KMS-11 (cell line): ENCODE results near the gene TRIM3.

Source experiments
- H2AFZ ChIP-seq: fragments of 200-600 bp; sonication (generic); 2 replicates; pipeline ENCODE4 v1.6.1; 2016; ENCODE audit warnings: antibody characterized with exemption, mixed run types, low read depth
- H3K27ac ChIP-seq: fragments of 200-600 bp; sonication (generic); 2 replicates; pipeline ENCODE4 v1.6.1; 2016; ENCODE audit warnings: mild to moderate bottlenecking, mixed run types
- H3K27me3 ChIP-seq: fragments of 200-600 bp; sonication (generic); 2 replicates; pipeline ENCODE4 v1.6.1; 2017; ENCODE audit warnings: mild to moderate bottlenecking, low read depth, mixed run types, moderate library complexity; ENCODE audit not compliant: insufficient read depth
- H3K36me3 ChIP-seq: fragments of 200-600 bp; sonication (generic); 2 replicates; pipeline ENCODE4 v1.6.1; 2017; ENCODE audit warnings: mild to moderate bottlenecking, mixed run types; ENCODE audit not compliant: insufficient read depth
- H3K4me1 ChIP-seq: fragments of 200-600 bp; sonication (generic); 2 replicates; pipeline ENCODE4 v1.6.1; 2016; ENCODE audit warnings: mild to moderate bottlenecking, low read depth, mixed run types; ENCODE audit not compliant: poor library complexity, severe bottlenecking
- H3K4me2 ChIP-seq: fragments of 200-600 bp; sonication (generic); 2 replicates; pipeline ENCODE4 v1.7.0; 2016; ENCODE audit warnings: mild to moderate bottlenecking, mixed run types
- H3K4me3 ChIP-seq: fragments of 200-600 bp; sonication (generic); IDR thresholded peaks from 2 replicates; pipeline ENCODE4 v1.6.1; 2017; ENCODE audit warnings: low read depth, low read length, mixed read lengths; ENCODE audit not compliant: insufficient read depth
- H3K79me2 ChIP-seq: fragments of 200-600 bp; sonication (generic); 2 replicates; pipeline ENCODE4 v1.6.1; 2016; ENCODE audit warnings: low read depth, mixed run types; ENCODE audit not compliant: insufficient read depth
- H3K9ac ChIP-seq: fragments of 200-600 bp; sonication (generic); 2 replicates; pipeline ENCODE4 v1.6.1; 2016; ENCODE audit warnings: mild to moderate bottlenecking, mixed run types
- H4K20me1 ChIP-seq: fragments of 200-600 bp; sonication (generic); 2 replicates; pipeline ENCODE4 v1.6.1; 2016; ENCODE audit warnings: mild to moderate bottlenecking, mixed run types; ENCODE audit not compliant: insufficient read depth
- TF ChIP-seq, protein P1 (sequence below): fragments of 200-600 bp; sonication (generic); conservative IDR thresholded peaks from 2 replicates; pipeline ENCODE4 v1.6.1; 2017; ENCODE audit warnings: low read depth, mild to moderate bottlenecking, antibody characterized with exemption, low read length, moderate library complexity, mixed read lengths

The TRIM3 gene

DNA sequence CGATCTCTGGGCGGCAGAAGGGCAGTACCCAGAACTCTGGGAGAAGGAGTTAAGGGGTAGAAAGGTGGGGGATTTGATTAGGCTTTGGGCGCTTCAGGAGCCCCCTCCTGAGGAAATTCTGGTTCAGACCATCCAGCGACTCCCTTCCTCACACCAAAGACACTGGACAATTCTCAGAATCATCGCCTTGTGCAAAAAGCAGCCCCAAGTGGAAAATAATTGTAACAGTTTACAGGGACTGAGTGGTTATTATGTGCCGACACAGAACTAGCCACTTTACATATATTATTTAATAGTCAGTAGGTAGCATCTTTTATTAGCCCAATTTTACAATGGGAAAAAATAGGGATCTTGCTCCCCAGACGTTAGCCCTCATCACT is 662 bp upstream of the TRIM3 start:
- no peaks in the 10 kb centered on the region for H3K79me2 ChIP-seq

DNA sequence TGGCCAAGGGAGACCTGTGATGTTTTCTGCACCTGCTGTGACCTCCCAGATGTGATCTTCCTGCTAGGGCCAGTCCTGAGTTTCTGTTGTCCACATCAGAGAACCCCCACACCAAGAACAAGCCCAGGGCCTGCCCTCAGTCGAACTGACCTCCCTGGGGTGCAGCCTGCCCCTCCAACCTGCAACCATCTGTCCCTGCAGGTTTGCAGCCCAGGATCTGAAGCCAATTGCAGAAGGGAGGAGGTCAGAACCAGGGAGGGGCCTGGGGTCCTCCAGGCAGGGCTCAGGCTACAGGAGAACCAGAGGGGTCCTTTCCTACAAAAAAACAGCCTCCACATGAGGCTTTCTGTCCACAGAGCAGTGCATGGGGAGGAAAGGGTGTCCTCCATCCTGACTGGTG is 807 bp downstream of the TRIM3 start:
- no peaks in the 10 kb centered on the region for H3K36me3 ChIP-seq
- H3K27ac ChIP-seq: no peak overlapping the region
- TF ChIP-seq, protein P1, sequence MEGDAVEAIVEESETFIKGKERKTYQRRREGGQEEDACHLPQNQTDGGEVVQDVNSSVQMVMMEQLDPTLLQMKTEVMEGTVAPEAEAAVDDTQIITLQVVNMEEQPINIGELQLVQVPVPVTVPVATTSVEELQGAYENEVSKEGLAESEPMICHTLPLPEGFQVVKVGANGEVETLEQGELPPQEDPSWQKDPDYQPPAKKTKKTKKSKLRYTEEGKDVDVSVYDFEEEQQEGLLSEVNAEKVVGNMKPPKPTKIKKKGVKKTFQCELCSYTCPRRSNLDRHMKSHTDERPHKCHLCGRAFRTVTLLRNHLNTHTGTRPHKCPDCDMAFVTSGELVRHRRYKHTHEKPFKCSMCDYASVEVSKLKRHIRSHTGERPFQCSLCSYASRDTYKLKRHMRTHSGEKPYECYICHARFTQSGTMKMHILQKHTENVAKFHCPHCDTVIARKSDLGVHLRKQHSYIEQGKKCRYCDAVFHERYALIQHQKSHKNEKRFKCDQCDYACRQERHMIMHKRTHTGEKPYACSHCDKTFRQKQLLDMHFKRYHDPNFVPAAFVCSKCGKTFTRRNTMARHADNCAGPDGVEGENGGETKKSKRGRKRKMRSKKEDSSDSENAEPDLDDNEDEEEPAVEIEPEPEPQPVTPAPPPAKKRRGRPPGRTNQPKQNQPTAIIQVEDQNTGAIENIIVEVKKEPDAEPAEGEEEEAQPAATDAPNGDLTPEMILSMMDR: no peak
- no peak overlapping the region for H3K4me3 ChIP-seq
- H4K20me1 ChIP-seq: no peaks in the 10 kb centered on the region
- peaks cover 7% of the 10 kb centered on the region for H3K4me1 ChIP-seq
- no peaks in the 10 kb centered on the region for H3K27me3 ChIP-seq
- H3K4me2 ChIP-seq: peak overlapping the region; percentile 89
- H3K9ac ChIP-seq: no peak overlapping the region
- no peaks in the 10 kb centered on the region for H3K79me2 ChIP-seq
- no peak overlapping the region for H2AFZ ChIP-seq

More for the DNA sequence above, 662 bp upstream of the TRIM3 start:
- Histone ChIP-seq H3K4me3 (no peak overlapping the region), H3K9ac (no peak overlapping the region), H3K36me3 (no peaks in the 10 kb centered on the region), H3K27ac (no peak overlapping the region), H3K4me2 (peak overlapping the region; percentile 60), H4K20me1 (no peaks in the 10 kb centered on the region), H3K27me3 (no peaks in the 10 kb centered on the region), H2AFZ (peak overlapping the region; percentile 64; the same call in 1 of the 2 replicates), H3K4me1 (peaks cover 7% of the 10 kb centered on the region)
- TF ChIP-seq, protein P1: no peak

DNA sequence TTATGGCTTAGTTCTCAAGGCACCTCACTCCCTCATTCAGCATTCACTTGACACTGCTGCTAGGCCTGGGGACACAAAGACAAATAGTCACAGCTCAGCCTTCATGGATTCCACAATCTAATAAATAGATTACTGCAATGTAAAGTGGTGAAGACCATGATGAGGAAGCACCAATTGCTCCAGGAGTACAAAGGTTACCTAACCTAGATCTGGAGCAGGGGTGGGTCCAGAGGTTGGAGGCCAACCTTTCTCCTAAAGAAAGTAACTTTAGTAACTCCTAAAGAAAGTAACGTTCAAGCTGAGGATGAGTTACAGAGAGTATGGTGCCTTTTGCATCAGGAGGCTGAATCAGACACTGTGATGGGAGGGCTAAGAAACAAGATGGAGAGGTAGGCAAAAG is 4.1 kb downstream of the TRIM3 start:
- Histone ChIP-seq H4K20me1 (no peaks in the 10 kb centered on the region), H3K27me3 (no peaks in the 10 kb centered on the region), H3K4me3 (no peak overlapping the region), H3K79me2 (no peaks in the 10 kb centered on the region), H3K36me3 (no peaks in the 10 kb centered on the region), H3K27ac (no peak overlapping the region), H3K9ac (no peak overlapping the region), H3K4me1 (peaks cover 7% of the 10 kb centered on the region), H3K4me2 (no peak overlapping the region), H2AFZ (no peak overlapping the region)
- TF ChIP-seq, protein P1: no peak

DNA sequence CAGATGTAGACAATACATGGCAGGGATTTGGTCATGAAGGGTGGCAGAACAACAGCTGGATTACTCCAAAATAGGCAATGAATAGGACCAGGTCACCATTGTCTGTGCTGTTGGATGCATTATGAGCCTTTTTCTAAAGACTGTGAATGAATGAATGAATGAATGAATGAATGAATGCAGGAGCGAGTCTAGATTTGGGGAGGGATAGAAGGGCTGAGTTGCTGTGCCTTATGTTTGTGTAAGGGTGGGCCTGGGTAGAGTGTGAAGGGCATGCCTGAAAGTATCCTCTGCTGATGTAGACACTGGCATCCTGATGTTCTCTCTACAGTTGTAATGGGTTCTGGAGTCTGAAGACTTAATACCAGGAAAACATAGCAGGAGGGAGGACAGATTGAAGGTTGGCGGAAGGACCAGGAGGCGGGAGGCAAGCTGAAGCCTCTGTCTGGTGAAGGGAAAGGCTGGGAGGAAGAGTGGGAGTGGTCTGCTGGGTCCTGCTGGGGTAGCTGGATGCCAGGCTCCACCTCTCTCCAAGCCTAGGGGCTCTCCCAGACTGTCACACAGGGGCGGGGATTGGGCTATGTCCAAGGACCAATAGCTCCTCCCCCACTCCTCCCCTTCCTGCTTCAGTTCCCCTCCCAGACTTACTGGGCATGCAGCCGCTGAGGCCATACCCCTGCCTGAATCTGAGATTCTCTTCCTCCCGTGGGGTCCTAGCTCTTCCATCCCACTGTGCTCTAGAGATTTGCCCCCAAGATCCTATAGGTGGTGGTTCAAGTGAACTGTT is 4.8 kb downstream of the TRIM3 start:
- H3K79me2 ChIP-seq: no peaks in the 10 kb centered on the region
- no peaks in the 10 kb centered on the region for H3K36me3 ChIP-seq
- H2AFZ ChIP-seq: no peak overlapping the region
- H3K27ac ChIP-seq: no peak overlapping the region
- H3K9ac ChIP-seq: no peak overlapping the region
- no peak overlapping the region for H3K4me2 ChIP-seq
- H3K4me1 ChIP-seq: peaks cover 7% of the 10 kb centered on the region
- H4K20me1 ChIP-seq: no peaks in the 10 kb centered on the region
- H3K27me3 ChIP-seq: no peaks in the 10 kb centered on the region
- no peak overlapping the region for H3K4me3 ChIP-seq
- TF ChIP-seq, protein P1: no peak
